HUES48 (cell line): ENCODE results near the gene AP2B1.

ENCODE experiments used
- H3K27ac ChIP-seq: one replicate; pipeline ENCODE4 v1.7.0; 2013; ENCODE audit warnings: low read depth, low read length, inconsistent platforms
- H3K27me3 ChIP-seq: 2 replicates; pipeline ENCODE4 v1.6.1; 2013; ENCODE audit warnings: mild to moderate bottlenecking, low read length; ENCODE audit not compliant: control insufficient read depth, insufficient read depth
- H3K36me3 ChIP-seq: 2 replicates; pipeline ENCODE4 v1.6.1; 2013; ENCODE audit warnings: low read length; ENCODE audit not compliant: control insufficient read depth, insufficient read depth
- H3K4me1 ChIP-seq: 2 replicates; pipeline ENCODE4 v1.6.1; 2013; ENCODE audit warnings: mild to moderate bottlenecking, low read length; ENCODE audit not compliant: control insufficient read depth, insufficient read depth
- H3K4me3 ChIP-seq: 2 replicates; pipeline ENCODE4 v1.5.1; 2013; ENCODE audit warnings: mild to moderate bottlenecking, low read depth, low read length
- H3K9ac ChIP-seq: 2 replicates; pipeline ENCODE4 v1.6.1; 2013; ENCODE audit warnings: mild to moderate bottlenecking, low read depth, low read length, moderate library complexity
- H3K9me3 ChIP-seq: 2 replicates; pipeline ENCODE4 v1.6.1; 2013; ENCODE audit warnings: low read length; ENCODE audit not compliant: control insufficient read depth, insufficient read depth

AP2B1 gene

DNA sequence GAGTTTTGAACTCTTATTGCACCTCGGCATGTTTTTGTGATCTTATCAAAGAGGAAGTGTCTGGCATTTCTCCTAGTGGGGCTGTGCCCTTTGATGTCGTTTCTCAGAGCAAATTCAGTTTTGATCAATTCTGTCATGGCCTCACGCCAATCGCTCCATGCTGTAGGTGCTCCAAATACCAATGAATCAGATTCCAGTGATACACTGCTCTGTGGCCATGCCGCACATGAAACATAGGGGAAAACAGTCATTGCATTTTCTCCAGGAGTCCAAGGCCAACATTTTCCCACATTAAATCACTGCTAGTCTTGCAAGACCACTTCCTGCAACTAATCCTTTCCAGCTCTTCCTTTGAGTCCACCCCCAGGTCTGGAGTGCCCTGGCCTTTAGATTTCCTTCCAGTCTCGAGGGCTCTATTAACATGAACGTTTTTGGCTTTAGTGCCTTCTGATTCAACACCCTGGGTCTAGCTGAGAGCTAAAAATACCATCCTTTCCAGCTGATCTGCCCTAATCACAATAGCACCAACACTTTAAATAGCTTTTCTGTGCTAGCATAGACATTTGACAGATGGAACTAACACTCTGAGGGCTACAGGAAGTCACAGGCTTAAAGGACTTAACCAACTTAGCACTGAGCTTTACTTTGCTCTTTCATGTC lies 126.1 kb downstream of the AP2B1 start:
- Histone ChIP-seq H3K36me3 (peaks cover 79% of the 10 kb centered on the region), H3K9me3 (no peaks in the 10 kb centered on the region), H3K27ac (no peak overlapping the region), H3K9ac (no peak overlapping the region), H3K27me3 (no peaks in the 10 kb centered on the region), H3K4me1 (no peaks in the 10 kb centered on the region), H3K4me3 (no peak overlapping the region)

DNA sequence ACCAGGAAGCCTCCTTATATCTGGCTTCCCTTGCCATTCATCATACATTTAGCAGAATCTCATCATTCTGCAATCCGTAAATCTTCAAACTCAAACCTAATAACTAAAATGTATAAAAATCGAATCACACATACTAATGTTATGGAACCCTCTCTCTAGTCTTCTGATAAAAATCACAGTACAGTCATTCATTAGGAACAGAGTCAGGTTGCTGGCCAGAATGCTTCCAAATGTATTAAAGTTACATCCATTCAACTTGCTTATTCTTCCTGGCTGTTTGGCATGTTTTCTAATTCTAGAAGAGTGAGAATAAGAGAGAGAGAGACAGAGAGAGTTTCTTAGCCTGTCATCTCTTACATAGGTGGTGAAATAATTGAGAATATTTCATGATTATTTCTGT lies 127.9 kb downstream of the AP2B1 start:
- Histone ChIP-seq H3K27me3 (no peaks in the 10 kb centered on the region), H3K9ac (no peak overlapping the region), H3K4me1 (no peaks in the 10 kb centered on the region), H3K9me3 (no peaks in the 10 kb centered on the region), H3K27ac (no peak overlapping the region), H3K4me3 (no peak overlapping the region), H3K36me3 (peaks cover 77% of the 10 kb centered on the region)

DNA sequence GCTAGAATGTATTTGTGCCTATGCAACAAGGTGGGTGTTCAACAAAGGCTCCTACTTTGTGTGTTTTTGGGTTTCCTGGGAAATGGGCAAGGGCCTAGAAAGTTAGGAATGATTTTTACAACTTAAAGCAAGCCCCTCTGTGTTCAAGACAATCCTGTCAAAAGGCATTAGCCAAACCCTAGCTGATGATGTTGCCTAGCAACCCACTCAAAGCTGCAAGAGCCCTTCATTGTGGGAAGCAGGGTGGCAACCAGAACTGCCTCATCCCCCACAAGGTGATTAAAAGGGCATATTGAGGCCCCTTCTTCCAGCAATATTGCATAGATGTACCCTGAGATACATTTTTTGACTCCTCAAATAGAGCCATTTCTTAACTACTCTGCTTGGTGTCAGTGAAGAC lies 128.3 kb downstream of the AP2B1 start:
- Histone ChIP-seq H3K27me3 (no peaks in the 10 kb centered on the region), H3K4me3 (no peak overlapping the region), H3K4me1 (no peaks in the 10 kb centered on the region), H3K27ac (no peak overlapping the region), H3K9me3 (no peaks in the 10 kb centered on the region), H3K9ac (no peak overlapping the region), H3K36me3 (peaks cover 74% of the 10 kb centered on the region)

DNA sequence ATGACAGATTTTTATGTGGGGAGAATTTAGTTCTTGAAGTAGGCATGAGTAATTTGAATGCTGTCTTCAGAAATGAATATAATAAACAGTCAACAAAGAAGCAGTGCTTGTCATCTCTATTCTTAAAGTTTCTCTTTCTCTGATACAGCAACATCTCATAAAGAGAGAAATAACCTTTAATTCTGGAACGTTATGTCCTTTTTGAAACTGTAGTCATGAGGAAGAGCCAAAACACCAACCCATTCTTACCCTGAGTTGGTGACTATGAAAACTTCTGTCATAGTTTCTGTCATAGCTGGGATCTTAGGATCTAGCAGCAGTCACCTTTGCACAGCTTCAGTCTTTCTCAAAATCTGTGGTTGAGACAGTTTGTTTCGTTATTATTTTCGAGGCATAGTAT lies 129.1 kb downstream of the AP2B1 start:
- Histone ChIP-seq H3K9me3 (no peaks in the 10 kb centered on the region), H3K4me1 (no peaks in the 10 kb centered on the region), H3K27me3 (no peaks in the 10 kb centered on the region), H3K27ac (no peak overlapping the region), H3K36me3 (peaks cover 70% of the 10 kb centered on the region), H3K4me3 (no peak overlapping the region), H3K9ac (no peak overlapping the region)

DNA sequence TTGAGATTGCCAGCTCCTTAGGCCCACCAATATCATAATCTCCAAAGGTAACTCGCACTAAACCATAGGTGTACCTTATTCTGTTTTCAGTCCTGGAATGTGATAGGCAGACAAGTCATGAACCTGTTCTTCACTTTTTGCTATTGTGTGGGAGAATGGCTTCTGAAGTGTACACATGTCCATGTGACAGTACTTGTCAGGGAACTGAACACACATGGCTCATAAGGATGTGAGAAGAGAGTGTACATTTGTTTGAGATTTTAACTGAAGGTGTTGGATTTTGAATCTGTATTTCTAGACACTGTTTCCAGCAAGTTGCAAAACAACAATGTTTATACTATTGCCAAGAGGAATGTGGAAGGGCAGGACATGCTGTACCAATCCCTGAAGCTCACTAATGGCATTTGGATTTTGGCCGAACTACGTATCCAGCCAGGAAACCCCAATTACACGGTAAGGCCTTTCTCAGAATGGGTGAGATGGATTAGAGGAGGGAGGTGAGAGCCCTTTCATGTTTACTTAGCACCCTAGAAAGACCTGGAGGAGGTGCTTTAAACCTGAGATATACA lies 129.9 kb downstream of the AP2B1 start:
- Histone ChIP-seq H3K27ac (no peak overlapping the region), H3K36me3 (peaks cover 73% of the 10 kb centered on the region), H3K4me1 (no peaks in the 10 kb centered on the region), H3K9ac (no peak overlapping the region), H3K4me3 (no peak overlapping the region), H3K27me3 (no peaks in the 10 kb centered on the region), H3K9me3 (no peaks in the 10 kb centered on the region)

DNA sequence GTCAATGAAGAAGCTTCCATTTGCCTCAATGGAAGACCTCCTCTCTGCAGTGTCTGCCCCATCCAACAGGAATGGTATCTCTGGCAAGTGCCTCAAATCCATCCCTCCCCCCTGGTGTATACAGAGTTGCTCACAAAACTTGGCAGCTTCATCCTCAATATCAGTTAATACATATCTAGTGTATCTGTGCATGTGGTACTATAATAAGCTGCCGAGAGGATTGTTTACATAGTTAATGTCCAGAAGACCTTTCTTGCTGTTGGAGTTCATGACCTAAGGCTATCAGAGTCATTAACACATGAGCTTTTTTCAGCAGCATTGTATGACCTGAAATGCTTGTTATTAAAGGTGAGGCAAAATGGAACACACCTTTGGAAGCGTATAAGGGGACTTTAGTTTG lies 130.4 kb downstream of the AP2B1 start:
- Histone ChIP-seq H3K4me3 (no peak overlapping the region), H3K4me1 (no peaks in the 10 kb centered on the region), H3K9ac (no peak overlapping the region), H3K27me3 (no peaks in the 10 kb centered on the region), H3K27ac (no peak overlapping the region), H3K36me3 (peaks cover 73% of the 10 kb centered on the region), H3K9me3 (no peaks in the 10 kb centered on the region)

DNA sequence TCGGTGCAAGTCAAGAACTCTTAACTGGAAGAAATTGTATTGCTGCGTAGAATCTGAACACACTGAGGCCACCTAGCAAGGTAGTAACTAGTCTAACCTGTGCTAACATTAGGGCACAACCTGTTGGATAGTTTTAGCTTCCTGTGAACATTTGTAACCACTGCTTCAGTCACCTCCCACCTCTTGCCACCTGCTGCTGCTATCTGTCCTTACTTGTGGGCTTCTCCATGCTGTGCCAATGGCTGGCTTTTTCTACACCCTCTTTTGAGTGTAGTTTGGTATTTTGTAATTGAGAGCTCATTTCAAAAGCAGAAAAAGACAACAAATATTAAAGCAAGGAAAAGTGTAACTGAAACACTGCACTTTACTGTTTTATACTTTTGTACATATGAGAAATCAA lies 136.6 kb downstream of the AP2B1 start:
- Histone ChIP-seq H3K4me1 (peaks cover 13% of the 10 kb centered on the region), H3K27me3 (no peaks in the 10 kb centered on the region), H3K27ac (no peak overlapping the region), H3K4me3 (no peak overlapping the region), H3K9ac (no peak overlapping the region), H3K36me3 (peaks cover 52% of the 10 kb centered on the region), H3K9me3 (no peaks in the 10 kb centered on the region)

DNA sequence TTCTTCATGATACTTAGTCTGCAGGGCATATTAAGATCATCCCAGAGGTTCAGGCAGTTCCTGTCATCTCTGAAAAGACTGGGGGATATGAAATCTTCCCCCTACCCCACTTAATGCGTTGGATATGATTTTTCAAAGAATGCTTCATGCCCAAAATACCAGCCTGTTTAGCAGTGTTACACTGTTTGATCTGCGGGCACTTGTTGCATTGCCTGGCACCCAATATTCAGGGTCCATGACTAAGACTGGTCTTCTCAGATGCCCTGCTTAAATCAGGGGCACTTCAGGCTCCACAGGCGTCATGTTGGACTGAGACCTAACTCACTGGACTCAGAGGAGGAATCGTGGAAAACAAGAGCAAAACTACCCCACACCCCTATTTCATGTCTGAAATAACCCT lies 137.9 kb downstream of the AP2B1 start:
- Histone ChIP-seq H3K27ac (no peak overlapping the region), H3K9me3 (no peaks in the 10 kb centered on the region), H3K36me3 (peaks cover 42% of the 10 kb centered on the region), H3K4me3 (no peak overlapping the region), H3K4me1 (peaks cover 26% of the 10 kb centered on the region), H3K9ac (no peak overlapping the region), H3K27me3 (no peaks in the 10 kb centered on the region)

DNA sequence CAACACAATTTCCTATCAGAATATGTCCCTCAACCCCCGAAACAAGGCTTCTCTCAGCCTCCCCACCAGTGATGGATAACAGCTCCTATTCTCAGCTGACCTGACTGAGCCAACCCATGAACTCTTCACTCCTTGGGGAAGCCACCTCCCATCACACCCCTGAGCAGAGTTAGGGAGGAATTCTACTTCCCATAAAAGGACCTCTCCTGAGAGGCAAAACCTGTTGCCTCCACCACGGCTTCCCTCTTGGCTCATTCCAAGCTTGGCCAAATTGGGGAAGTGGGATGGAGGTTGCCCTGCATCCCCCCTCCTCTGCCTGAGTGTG lies 138.6 kb downstream of the AP2B1 start:
- Histone ChIP-seq H3K9me3 (no peaks in the 10 kb centered on the region), H3K4me3 (no peak overlapping the region), H3K9ac (no peak overlapping the region), H3K4me1 (peaks cover 31% of the 10 kb centered on the region), H3K36me3 (peaks cover 38% of the 10 kb centered on the region), H3K27ac (no peak overlapping the region), H3K27me3 (peaks cover 3% of the 10 kb centered on the region; the same call in 1 of the 2 replicates)

DNA sequence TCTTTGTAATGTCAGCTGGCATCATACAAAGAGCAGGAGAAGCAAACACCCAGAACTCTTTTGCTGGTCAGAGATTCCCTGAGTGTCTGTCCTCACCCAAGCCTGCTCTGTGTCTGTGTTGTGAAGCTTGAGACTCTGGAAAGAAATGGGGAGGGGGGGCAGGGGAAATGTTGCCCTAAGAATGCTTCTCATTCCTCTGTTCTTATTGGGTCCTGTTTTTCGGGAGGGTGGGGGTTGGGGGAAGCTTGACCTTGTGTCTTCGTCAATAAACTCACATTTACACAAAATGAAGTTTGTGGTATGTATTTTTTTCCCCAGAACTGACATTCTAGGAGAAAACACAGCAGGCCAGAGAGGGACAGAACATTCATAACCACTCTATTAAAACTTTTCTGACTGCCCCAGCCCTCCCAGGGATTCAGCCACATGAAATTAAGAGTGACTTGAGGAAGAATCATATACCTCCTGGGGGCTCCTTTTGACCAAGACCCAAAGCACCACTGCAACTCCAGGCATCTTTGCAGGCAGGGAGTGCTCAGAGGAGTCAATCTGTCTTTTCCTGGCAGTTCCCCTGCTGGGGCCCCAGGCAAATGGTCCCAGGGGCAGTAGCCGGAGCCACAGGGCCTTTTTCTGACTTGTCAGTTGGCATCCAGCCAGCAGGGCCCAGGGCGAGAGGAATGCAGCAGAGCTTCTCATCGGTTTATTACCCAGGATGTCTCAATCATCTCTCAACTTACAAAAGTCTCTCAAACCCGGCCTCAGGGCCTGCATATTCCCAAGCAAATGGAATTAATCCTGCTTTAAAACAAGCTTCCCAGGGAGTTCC lies 139.2 kb downstream of the AP2B1 start:
- Histone ChIP-seq H3K36me3 (peaks cover 37% of the 10 kb centered on the region), H3K4me1 (peaks cover 36% of the 10 kb centered on the region), H3K27ac (peak overlapping the region; percentile 17), H3K9ac (no peak overlapping the region), H3K4me3 (no peak overlapping the region), H3K9me3 (no peaks in the 10 kb centered on the region), H3K27me3 (peaks cover 7% of the 10 kb centered on the region)

DNA sequence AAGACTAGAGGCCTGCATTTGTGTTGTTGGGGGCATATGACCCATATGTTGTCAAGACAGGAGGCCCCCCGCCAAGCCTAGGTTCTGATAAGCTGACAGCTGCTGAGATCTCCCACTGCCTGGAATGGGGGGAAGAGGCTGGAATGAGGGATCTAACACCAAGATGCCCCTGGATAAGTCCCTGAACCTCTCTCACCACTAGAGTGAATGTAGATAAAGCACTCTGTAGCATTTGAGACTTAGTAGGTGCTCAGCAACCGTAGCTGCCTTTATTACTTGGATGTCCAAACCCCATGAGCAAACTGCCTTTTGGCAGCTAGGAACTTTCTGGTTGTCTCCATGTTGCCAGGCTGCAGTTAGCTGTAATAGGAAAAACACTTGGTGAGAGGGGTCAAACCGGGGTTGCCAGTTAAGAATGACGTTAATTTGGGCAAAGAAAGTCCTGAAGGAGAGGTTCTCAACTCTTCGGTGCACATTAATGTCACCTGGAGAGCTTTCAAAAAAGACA lies 139.9 kb downstream of the AP2B1 start:
- no peak overlapping the region for H3K9ac ChIP-seq
- no peaks in the 10 kb centered on the region for H3K9me3 ChIP-seq

More for the DNA sequence above, 139.9 kb downstream of the AP2B1 start:
- Histone ChIP-seq H3K4me1 (peaks cover 36% of the 10 kb centered on the region), H3K27ac (peak overlapping the region; percentile 17), H3K36me3 (peaks cover 34% of the 10 kb centered on the region), H3K27me3 (peaks cover 7% of the 10 kb centered on the region), H3K4me3 (no peak overlapping the region)
